CD4-positive, alpha-beta memory T cell (primary cell): ENCODE results near the gene PRDM1. TPM values are rescaled to one million over a fixed set of nuclear protein-coding genes. Genes with fewer than 3 reads are reported as not detected.
A peak's percentile ranks its signal among the peaks of the same experiment; 100 is the strongest.

ENCODE experiments used
- CTCF ChIA-PET: fragments of 350-600 bp; sonication (Branson Sonifier 250); formaldehyde crosslinking; loops from one replicate; lab custom pipeline; 2021; ENCODE audit warnings: inconsistent platforms; ENCODE audit not compliant: partially characterized antibody; lab: Charles Lee
- POLR2A ChIA-PET: fragments of 350-600 bp; sonication (Branson Sonifier 250); formaldehyde crosslinking; loops from one replicate; lab custom pipeline; 2021; ENCODE audit not compliant: partially characterized antibody; lab: Charles Lee
- DNase-seq, 5 donors: peaks; one replicate each; pipeline versions ENCODE4 v3.0.0 to v3.0.0-alpha.2; 2020 to 2022; ENCODE audit warnings: mixed read lengths in 1 of 5
- H3K27ac ChIP-seq: one replicate; pipeline ENCODE4 v1.7.0; 2013; ENCODE audit warnings: low read depth, low read length
- H3K27me3 ChIP-seq: 2 replicates; pipeline ENCODE4 v1.7.0; 2013; ENCODE audit warnings: mild to moderate bottlenecking, low read length, moderate library complexity; ENCODE audit not compliant: insufficient read depth
- H3K36me3 ChIP-seq: 2 replicates; pipeline ENCODE4 v1.7.0; 2013; ENCODE audit warnings: mild to moderate bottlenecking, low read length, moderate library complexity; ENCODE audit not compliant: insufficient read depth
- H3K4me1 ChIP-seq: 2 replicates; pipeline ENCODE4 v1.7.0; 2013; ENCODE audit warnings: mild to moderate bottlenecking, low read length, moderate library complexity; ENCODE audit not compliant: insufficient read depth
- H3K4me3 ChIP-seq, 2 donors: one replicate each; pipeline ENCODE4 v1.7.0; 2013; ENCODE audit warnings: low read length in 2 of 2, mild to moderate bottlenecking in 1 of 2
- H3K9me3 ChIP-seq, 2 donors: one replicate each; pipeline ENCODE4 v1.7.0; 2013; ENCODE audit warnings: low read length in 2 of 2, control low read depth in 1 of 2; ENCODE audit not compliant: control insufficient read depth in 1 of 2
- H3K27ac Mint-ChIP-seq, 7 donors: one replicate each; pipeline ENCODE4 v1.8.0; 2020 to 2021; ENCODE audit warnings: mixed read lengths in 7 of 7, mild to moderate bottlenecking in 6 of 7, inconsistent platforms in 3 of 7, moderate library complexity in 3 of 7
- H3K27me3 Mint-ChIP-seq, 2 donors: one replicate each; pipeline ENCODE4 v1.8.0; 2020 to 2021; ENCODE audit warnings: mixed read lengths in 2 of 2
- H3K36me3 Mint-ChIP-seq, 2 donors: one replicate each; pipeline ENCODE4 v1.8.0; 2020 to 2021; ENCODE audit warnings: mixed read lengths in 2 of 2, inconsistent platforms in 1 of 2, mild to moderate bottlenecking in 1 of 2
- H3K4me1 Mint-ChIP-seq, 4 donors: one replicate each; pipeline ENCODE4 v1.8.0; 2020 to 2021; ENCODE audit warnings: mixed read lengths in 4 of 4, mild to moderate bottlenecking in 1 of 4
- H3K4me3 Mint-ChIP-seq, 8 donors: one replicate each; pipeline ENCODE4 v1.8.0; 2020 to 2021; ENCODE audit warnings: mixed read lengths in 8 of 8, mild to moderate bottlenecking in 7 of 8, moderate library complexity in 6 of 8, inconsistent platforms in 3 of 8
- H3K9me3 Mint-ChIP-seq, 8 donors: one replicate each; pipeline ENCODE4 v1.8.0; 2020 to 2021; ENCODE audit warnings: mixed read lengths in 8 of 8, mild to moderate bottlenecking in 5 of 8, inconsistent platforms in 3 of 8, moderate library complexity in 1 of 8
- intact Hi-C: fragments of 100-400 bp; cut with micrococcal nuclease; formaldehyde crosslinking; loops from one replicate; pipeline ENCODE4 v1.15.1; 2023
- polyA plus RNA-seq, 2 donors: library from polyadenylated mRNA; unstranded; fragments of 300-500 nt; fragmentation: Illumina TruSeq; gene quantifications; one replicate each; pipeline ENCODE4 v1.2.3, GENCODE V29; 2021
- total RNA-seq, 2 experiments: library from RNA; stranded (reverse); gene quantifications; one replicate each; pipeline ENCODE4 v1.2.3, GENCODE V29; 2021

Gene PRDM1
- total and polyA plus RNA-seq, 4 experiments from 2014 or later: 33.4 to 97.0 (median 39.7) TPM

DNA sequence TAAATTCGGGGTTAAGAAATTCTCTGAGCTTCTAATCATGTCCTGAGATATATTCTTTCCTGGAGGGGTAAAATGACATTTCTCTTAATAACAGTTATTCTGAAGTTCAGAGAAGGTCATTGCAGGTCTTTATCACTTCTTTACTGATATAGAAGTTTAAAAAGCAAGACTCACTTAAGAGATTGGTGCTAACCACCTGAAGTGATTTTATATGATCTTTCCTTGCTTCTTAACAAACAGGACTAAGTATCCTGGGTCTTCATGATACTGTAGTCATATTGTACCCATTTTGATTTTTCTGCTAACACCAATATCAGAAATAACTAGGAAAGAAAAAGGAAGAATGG is 39.3 kb upstream of the PRDM1 start:
- peaks cover 0 to 2% of the 10 kb centered on the region in 2 donors for H3K27me3 Mint-ChIP-seq
- H3K36me3 Mint-ChIP-seq: no peaks in the 10 kb centered on the region
- H3K4me3 Mint-ChIP-seq: no peak overlapping the region
- H3K27ac Mint-ChIP-seq: no peak overlapping the region
- H3K36me3 ChIP-seq: no peaks in the 10 kb centered on the region
- intact Hi-C loops: no loop called here
- no peak overlapping the region for H3K27ac ChIP-seq
- H3K9me3 ChIP-seq: no peaks in the 10 kb centered on the region
- H3K4me3 ChIP-seq: no peak overlapping the region
- peaks cover 0 to 2% (median 0%) of the 10 kb centered on the region in 8 donors for H3K9me3 Mint-ChIP-seq
- POLR2A ChIA-PET: no interaction called here
- H3K4me1 ChIP-seq: no peaks in the 10 kb centered on the region
- no peaks in the 10 kb centered on the region for H3K27me3 ChIP-seq
- DNase-seq: no peak
- H3K4me1 Mint-ChIP-seq: peaks cover 0 to 4% (median 2%) of the 10 kb centered on the region in 4 donors
- CTCF ChIA-PET: interaction anchor here (1.0 kb wide), 1 partner anchor 10 kb away, joined by 3 read pairs; no protein-coding TSS in a partner anchor

- ChIA-PET CTCF (no interaction called here), POLR2A (no interaction called here)
- H3K36me3 ChIP-seq: no peaks in the 10 kb centered on the region
- H3K27ac Mint-ChIP-seq: no peak overlapping the region
- peaks cover 0 to 2% of the 10 kb centered on the region in 2 donors for H3K27me3 Mint-ChIP-seq
- H3K9me3 Mint-ChIP-seq: peaks cover 0 to 2% (median 0%) of the 10 kb centered on the region in 8 donors
- no peak for DNase-seq
- no peak overlapping the region for H3K4me3 ChIP-seq
- H3K27me3 ChIP-seq: no peaks in the 10 kb centered on the region
- no peaks in the 10 kb centered on the region for H3K4me1 ChIP-seq
- H3K27ac ChIP-seq: no peak overlapping the region
- intact Hi-C loops: no loop called here
- H3K9me3 ChIP-seq: no peaks in the 10 kb centered on the region
- no peak overlapping the region for H3K4me3 Mint-ChIP-seq
- no peaks in the 10 kb centered on the region for H3K36me3 Mint-ChIP-seq
- H3K4me1 Mint-ChIP-seq: peaks cover 0 to 4% (median 2%) of the 10 kb centered on the region in 4 donors
These were observed 37.8 kb upstream of the PRDM1 start for GRCh38 chr6:106048336-106048735.

- no peak overlapping the region for H3K4me3 ChIP-seq
- H3K36me3 ChIP-seq: no peaks in the 10 kb centered on the region
- no peak overlapping the region for H3K27ac ChIP-seq
- Mint-ChIP-seq H3K4me1 (peaks cover 4 to 11% (median 6%) of the 10 kb centered on the region in 4 donors), H3K36me3 (no peaks in the 10 kb centered on the region), H3K27me3 (no peaks in the 10 kb centered on the region), H3K27ac (peak overlapping the region in 2 of 7 donors; percentile 46 to 49), H3K9me3 (peaks cover 0 to 2% (median 0%) of the 10 kb centered on the region in 8 donors), H3K4me3 (no peak overlapping the region)
- H3K27me3 ChIP-seq: no peaks in the 10 kb centered on the region
- CTCF ChIA-PET: no interaction called here
- DNase-seq: no peak
- intact Hi-C loops: no loop called here
- POLR2A ChIA-PET: no interaction called here
- H3K4me1 ChIP-seq: peaks cover 5% of the 10 kb centered on the region
- H3K9me3 ChIP-seq: no peaks in the 10 kb centered on the region
These were observed 35.6 kb upstream of the PRDM1 start for GRCh38 chr6:106050538-106050937.

DNA sequence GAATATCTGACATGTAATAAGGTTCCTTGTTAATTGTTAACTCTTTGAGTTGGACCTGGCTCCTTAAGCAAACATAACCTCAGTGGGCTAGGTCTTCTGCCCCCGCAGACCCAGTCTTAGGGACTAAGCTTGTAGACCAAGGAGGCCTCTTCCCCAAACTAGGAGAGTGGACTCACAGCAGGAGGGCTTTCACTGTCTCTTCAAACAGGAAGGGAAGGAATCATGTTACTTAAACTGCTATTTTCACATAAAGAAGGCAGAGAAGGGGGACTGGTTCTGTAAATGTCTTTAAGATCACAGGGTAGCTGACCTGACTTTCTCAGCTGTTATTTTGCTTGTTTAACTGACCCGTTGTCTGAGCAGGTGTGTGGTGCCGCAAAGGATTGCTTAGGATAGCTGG is 34.9 kb upstream of the PRDM1 start:
- DNase-seq: no peak
- intact Hi-C loops: no loop called here
- H3K27ac Mint-ChIP-seq: no peak overlapping the region
- Histone ChIP-seq H3K9me3 (no peaks in the 10 kb centered on the region), H3K27ac (no peak overlapping the region), H3K27me3 (no peaks in the 10 kb centered on the region), H3K36me3 (no peaks in the 10 kb centered on the region), H3K4me1 (peaks cover 12% of the 10 kb centered on the region), H3K4me3 (no peak overlapping the region)
- POLR2A ChIA-PET: no interaction called here
- no peak overlapping the region for H3K4me3 Mint-ChIP-seq
- CTCF ChIA-PET: no interaction called here
- peaks cover 0 to 2% (median 0%) of the 10 kb centered on the region in 8 donors for H3K9me3 Mint-ChIP-seq
- no peaks in the 10 kb centered on the region for H3K36me3 Mint-ChIP-seq
- no peaks in the 10 kb centered on the region for H3K27me3 Mint-ChIP-seq
- H3K4me1 Mint-ChIP-seq: peaks cover 10 to 18% (median 12%) of the 10 kb centered on the region in 4 donors

GRCh38 chr6:106053484-106054205 is 32.5 kb upstream of the PRDM1 start:
- POLR2A ChIA-PET: interaction anchor here (0.8 kb wide), 1 partner anchor 65 kb away, joined by 3 read pairs; no protein-coding TSS in a partner anchor
- Histone ChIP-seq H3K4me1 (peaks cover 33% of the 10 kb centered on the region), H3K4me3 (no peak overlapping the region), H3K27ac (no peak overlapping the region), H3K9me3 (no peaks in the 10 kb centered on the region), H3K36me3 (no peaks in the 10 kb centered on the region), H3K27me3 (no peaks in the 10 kb centered on the region)
- Mint-ChIP-seq H3K27me3 (no peaks in the 10 kb centered on the region), H3K4me1 (peaks cover 19 to 36% (median 27%) of the 10 kb centered on the region in 4 donors), H3K9me3 (no peaks in the 10 kb centered on the region), H3K27ac (peak overlapping the region in 1 of 7 donors; percentile 34), H3K4me3 (no peak overlapping the region), H3K36me3 (no peaks in the 10 kb centered on the region)
- CTCF ChIA-PET: no interaction called here
- no peak for DNase-seq
- intact Hi-C loops: no loop called here

- peak overlapping the region in 3 of 8 donors; percentile 37 to 43 (median 39) for H3K4me3 Mint-ChIP-seq
- Histone ChIP-seq H3K9me3 (no peaks in the 10 kb centered on the region), H3K27me3 (no peaks in the 10 kb centered on the region), H3K27ac (no peak overlapping the region), H3K4me1 (peaks cover 33% of the 10 kb centered on the region), H3K4me3 (no peak overlapping the region), H3K36me3 (no peaks in the 10 kb centered on the region)
- peak overlapping the region in 2 of 7 donors; percentile 5 to 52 for H3K27ac Mint-ChIP-seq
- POLR2A ChIA-PET: interaction anchor here (1.3 to 2.2 kb wide), 4 partner anchors 10 to 86 kb away, joined by 3 to 28 read pairs (median 8); partner anchors contain the start of gene PRDM1
- DNase-seq: no peak
- intact Hi-C loops: no loop called here
- peaks cover 18 to 34% (median 27%) of the 10 kb centered on the region in 4 donors for H3K4me1 Mint-ChIP-seq
- H3K27me3 Mint-ChIP-seq: no peaks in the 10 kb centered on the region
- CTCF ChIA-PET: interaction anchor here (1.1 to 2.0 kb wide), 7 partner anchors 14 to 624 kb away, joined by 5 to 10 read pairs (median 6); no protein-coding TSS in a partner anchor
- H3K9me3 Mint-ChIP-seq: no peaks in the 10 kb centered on the region
- H3K36me3 Mint-ChIP-seq: no peaks in the 10 kb centered on the region
These were observed 30.6 kb upstream of the PRDM1 start for GRCh38 chr6:106055489-106055888.

- peak overlapping the region; percentile 6 to 86 (median 33) for H3K27ac Mint-ChIP-seq
- H3K27me3 ChIP-seq: no peaks in the 10 kb centered on the region
- no peaks in the 10 kb centered on the region for H3K36me3 ChIP-seq
- H3K4me1 Mint-ChIP-seq: peaks cover 17 to 32% (median 27%) of the 10 kb centered on the region in 4 donors
- no peaks in the 10 kb centered on the region for H3K36me3 Mint-ChIP-seq
- no peaks in the 10 kb centered on the region for H3K9me3 ChIP-seq
- no peaks in the 10 kb centered on the region for H3K27me3 Mint-ChIP-seq
- no peak overlapping the region for H3K27ac ChIP-seq
- peak overlapping the region in 1 of 2 donors; percentile 46 for H3K4me3 ChIP-seq
- intact Hi-C loops: loop anchor here (1.0 kb wide), 1 partner anchor 41 kb away; no protein-coding TSS in a partner anchor
- CTCF ChIA-PET: interaction anchor here (0.7 to 2.0 kb wide), 11 partner anchors 9 to 625 kb away, joined by 3 to 10 read pairs (median 5); partner anchors contain the start of gene PRDM1
- peak overlapping the region; percentile 37 to 81 (median 70) for H3K4me3 Mint-ChIP-seq
- DNase-seq: peak; percentile 42 to 65 (median 59)
- POLR2A ChIA-PET: interaction anchor here (0.7 to 2.2 kb wide), 7 partner anchors 9 to 85 kb away, joined by 3 to 28 read pairs (median 3); partner anchors contain the start of gene PRDM1
- peaks cover 33% of the 10 kb centered on the region for H3K4me1 ChIP-seq
- H3K9me3 Mint-ChIP-seq: no peaks in the 10 kb centered on the region
These were observed 29.9 kb upstream of the PRDM1 start for GRCh38 chr6:106056060-106056745.
